ELF-1 (cell line): ENCODE results near the gene PTPN3.
"Not testable (repeated sequence)": the region's sequence is repeated elsewhere in the genome, so short reads cannot be mapped to it uniquely, and the experiment has no call there.

Source experiments
- DNase-seq: peaks from one replicate; pipeline ENCODE4 v3.0.0-alpha.2; 2016; ENCODE audit warnings: low read depth, low spot score

The PTPN3 gene

GRCh38 chr9:109399258-109399767 lies 98.8 kb downstream of the PTPN3 start:
- DNase-seq = no peak

GRCh38 chr9:109391176-109391575 lies 106.9 kb downstream of the PTPN3 start:
- DNase-seq = no peak

GRCh38 chr9:109387856-109388255 lies 110.3 kb downstream of the PTPN3 start:
- no peak for DNase-seq

- DNase-seq = no peak
Observed at GRCh38 chr9:109387206-109387605, 110.9 kb downstream of the PTPN3 start.

- DNase-seq = no peak
Observed at GRCh38 chr9:109385499-109385898, 112.6 kb downstream of the PTPN3 start.

- DNase-seq = no peak
Observed at GRCh38 chr9:109383947-109384346, 114.2 kb downstream of the PTPN3 start.

GRCh38 chr9:109383356-109383755 lies 114.8 kb downstream of the PTPN3 start:
- no peak for DNase-seq

- DNase-seq = no peak
Observed at GRCh38 chr9:109382585-109382984, 115.5 kb downstream of the PTPN3 start.

- DNase-seq = no peak
Observed at GRCh38 chr9:109382182-109382581, 115.9 kb downstream of the PTPN3 start.

- DNase-seq = no peak
Observed at GRCh38 chr9:109381011-109381729, 116.9 kb downstream of the PTPN3 start.

- DNase-seq = no peak
Observed at GRCh38 chr9:109379513-109379912, 118.6 kb downstream of the PTPN3 start.

GRCh38 chr9:109378316-109378715 lies 119.8 kb downstream of the PTPN3 start:
- DNase-seq = no peak

GRCh38 chr9:109372246-109372645 lies 125.9 kb downstream of the PTPN3 start:
- peak; percentile 52 for DNase-seq

GRCh38 chr9:109371374-109371773 lies 126.7 kb downstream of the PTPN3 start:
- no peak for DNase-seq

- no peak for DNase-seq
Observed at GRCh38 chr9:109369285-109369684, 128.8 kb downstream of the PTPN3 start.

- DNase-seq = no peak
Observed at GRCh38 chr9:109360771-109361170, 137.3 kb downstream of the PTPN3 start.

- not testable (repeated sequence) for DNase-seq
Observed at GRCh38 chr9:109358968-109359603, 139.0 kb downstream of the PTPN3 start.

GRCh38 chr9:109355564-109356297 lies 142.4 kb downstream of the PTPN3 start:
- DNase-seq = peak; percentile 92

- DNase-seq = no peak
Observed at GRCh38 chr9:109354190-109354589, 143.9 kb downstream of the PTPN3 start.

- DNase-seq = no peak
Observed at GRCh38 chr9:109351032-109351431, 147.1 kb downstream of the PTPN3 start.

- DNase-seq = no peak
Observed at GRCh38 chr9:109349421-109349846, 148.7 kb downstream of the PTPN3 start.

GRCh38 chr9:109346904-109347303 lies 151.2 kb downstream of the PTPN3 start:
- no peak for DNase-seq
